HG03558 (cell line): Measurements from ENCODE around the gene PKN2.
"Not testable (repeated sequence)": the region's sequence is repeated elsewhere in the genome, so short reads cannot be mapped to it uniquely, and the experiment has no call there.

Experiments used
- ATAC-seq: cut with Tn5 transposase; IDR thresholded peaks from one replicate; pipeline ENCODE4 v1.9.1; 2021; ENCODE audit warnings: moderate number of reproducible peaks; ENCODE audit not compliant: unreplicated experiment; ENCODE audit errors: extremely low read depth

Gene PKN2

GRCh38 chr1:88873737-88874349 is 189.8 kb downstream of the PKN2 start:
- no peak for ATAC-seq

GRCh38 chr1:88875595-88875994 is 191.5 kb downstream of the PKN2 start:
- ATAC-seq = no peak

GRCh38 chr1:88876573-88877365 is 192.7 kb downstream of the PKN2 start:
- no peak for ATAC-seq

GRCh38 chr1:88877382-88877825 is 193.3 kb downstream of the PKN2 start:
- ATAC-seq = no peak

GRCh38 chr1:88877911-88878310 is 193.8 kb downstream of the PKN2 start:
- ATAC-seq = no peak

- no peak for ATAC-seq
Observed at GRCh38 chr1:88878731-88879130, 194.7 kb downstream of the PKN2 start.

GRCh38 chr1:88880717-88881116 is 196.6 kb downstream of the PKN2 start:
- ATAC-seq = not testable (repeated sequence)

GRCh38 chr1:88883156-88883555 is 199.1 kb downstream of the PKN2 start:
- no peak for ATAC-seq
